ENCODE measurements around the gene AOPEP.

Gene AOPEP

DNA sequence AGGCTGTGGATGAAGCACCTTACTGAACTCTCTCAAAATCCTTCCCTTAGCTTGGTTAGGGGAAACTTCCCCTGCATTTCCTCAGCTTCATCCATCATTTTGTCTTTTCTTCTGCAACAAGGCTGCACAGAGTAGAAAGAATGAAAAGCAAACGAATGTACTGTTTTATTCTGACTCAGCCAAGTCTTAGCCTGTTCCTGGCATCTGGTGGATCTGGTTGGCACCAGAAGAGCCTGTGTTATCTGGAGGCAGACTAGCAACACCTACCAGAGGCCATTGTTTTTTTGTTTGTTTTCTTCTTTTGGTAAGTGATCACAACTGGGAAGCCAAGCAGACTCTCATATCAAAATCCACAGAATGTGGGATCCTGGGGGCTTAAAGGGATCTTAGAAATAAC, 390.3 kb downstream of the AOPEP start:
- DNase-seq (ENCODE audit: low read depth) = no peak

- no peak for DNase-seq (ENCODE audit: low read depth)
Observed at GRCh38 chr9:95118596-95118995, 392.1 kb downstream of the AOPEP start.

GRCh38 chr9:95120781-95121370, 394.4 kb downstream of the AOPEP start:
- DNase-seq (ENCODE audit: low read depth) = no peak

GRCh38 chr9:95124582-95125367, 398.3 kb downstream of the AOPEP start:
- DNase-seq (ENCODE audit: low read depth) = no peak

DNA sequence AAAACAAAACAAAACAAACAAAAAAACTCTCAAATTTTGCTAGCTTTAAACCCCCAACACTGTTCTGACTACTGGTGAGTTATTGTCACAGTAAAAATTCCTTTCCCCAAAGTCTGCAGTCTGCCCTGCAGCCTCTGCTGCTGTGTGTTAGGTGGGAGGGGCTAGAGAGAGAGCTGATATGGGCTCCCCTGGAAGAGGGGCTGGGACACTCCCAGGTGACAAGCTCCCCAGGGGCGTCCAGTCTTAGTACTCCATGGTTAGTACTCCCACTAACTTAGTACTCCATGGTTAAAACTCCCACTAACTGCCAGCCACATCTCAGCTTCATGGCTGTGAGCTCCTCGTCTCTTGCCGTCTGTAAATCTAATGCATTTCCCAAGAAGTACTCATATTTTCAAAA, 399.2 kb downstream of the AOPEP start:
- DNase-seq (ENCODE audit: low read depth) = no peak

DNA sequence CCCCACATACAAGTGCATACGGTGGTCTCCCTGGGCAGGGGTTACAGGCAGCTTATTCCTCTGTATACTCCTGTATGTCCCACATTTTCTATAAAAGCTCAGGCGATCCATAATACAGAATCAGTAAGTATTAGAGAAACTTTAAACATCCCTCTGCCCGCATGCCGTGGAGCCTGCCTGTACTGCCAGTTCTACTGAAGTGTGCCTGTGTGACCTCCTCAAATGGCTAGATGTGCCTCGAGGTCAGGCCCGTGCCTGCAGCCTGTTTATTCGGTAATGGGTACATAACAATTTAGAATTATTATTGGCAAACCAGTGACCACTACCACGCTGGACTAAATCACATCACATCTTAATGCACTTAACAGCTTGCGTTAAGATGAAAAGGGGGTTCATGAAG, 400.2 kb downstream of the AOPEP start:
- DNase-seq (ENCODE audit: low read depth) = no peak

GRCh38 chr9:95127249-95128176, 401.0 kb downstream of the AOPEP start:
- DNase-seq (ENCODE audit: low read depth) = peak; percentile 76

GRCh38 chr9:95128177-95128524, 401.7 kb downstream of the AOPEP start:
- no peak for DNase-seq (ENCODE audit: low read depth)

- no peak for DNase-seq (ENCODE audit: low read depth)
Observed at GRCh38 chr9:95129476-95130291, 403.2 kb downstream of the AOPEP start.

GRCh38 chr9:95130484-95130883, 404.0 kb downstream of the AOPEP start:
- no peak for DNase-seq (ENCODE audit: low read depth)

- peak; percentile 63 for DNase-seq (ENCODE audit: low read depth)
Observed at GRCh38 chr9:95131023-95131943, 404.8 kb downstream of the AOPEP start.

GRCh38 chr9:95132366-95133324, 406.1 kb downstream of the AOPEP start:
- peak; percentile 25 for DNase-seq (ENCODE audit: low read depth)

GRCh38 chr9:95133325-95133705, 406.8 kb downstream of the AOPEP start:
- DNase-seq (ENCODE audit: low read depth) = no peak

- no peak for DNase-seq (ENCODE audit: low read depth)
Observed at GRCh38 chr9:95134457-95134881, 408.0 kb downstream of the AOPEP start.

GRCh38 chr9:95135756-95136155, 409.3 kb downstream of the AOPEP start:
- no peak for DNase-seq (ENCODE audit: low read depth)

Measured in iris pigment epithelial cell (primary cell).